Spleen (tissue), 7 donors: ENCODE data around the gene EXOC4.

ENCODE experiments used
- POLR2A ChIP-seq, 3 donors: fragments of 450-650 bp; IDR thresholded peaks; one replicate each; pipeline ENCODE4 v1.5.1; 2017; ENCODE audit warnings: antibody characterized with exemption in 3 of 3, mild to moderate bottlenecking in 1 of 3
- POLR2AphosphoS5 ChIP-seq, 3 donors: sonication (generic); formaldehyde crosslinking; IDR thresholded peaks; one replicate each; pipeline ENCODE4 v1.5.1; 2017; ENCODE audit warnings: antibody characterized with exemption in 3 of 3
- TF ChIP-seq, protein P1 (sequence below), 11 experiments: fragments of 200-600 bp in 7 of 11; fragments of 450-650 bp in 4 of 11; sonication (generic) in 4 of 11; IDR thresholded peaks in 8 of 11; conservative IDR thresholded peaks in 3 of 11; 1 replicate in 7 of 11; 2 replicates in 4 of 11; pipeline versions ENCODE4 v1.4.0 to v1.8.0; 2016 to 2021; ENCODE audit warnings: antibody characterized with exemption in 11 of 11, inconsistent platforms in 4 of 11, mild to moderate bottlenecking in 1 of 11
- donor health status: DM: no; HTN: no; CAD: no; lungs with moderate emphysema.
- donor health status: DM: no; HTN: no; CAD: no.
- donor health status: DM: no; HTN: no; CAD: no.

DNA sequence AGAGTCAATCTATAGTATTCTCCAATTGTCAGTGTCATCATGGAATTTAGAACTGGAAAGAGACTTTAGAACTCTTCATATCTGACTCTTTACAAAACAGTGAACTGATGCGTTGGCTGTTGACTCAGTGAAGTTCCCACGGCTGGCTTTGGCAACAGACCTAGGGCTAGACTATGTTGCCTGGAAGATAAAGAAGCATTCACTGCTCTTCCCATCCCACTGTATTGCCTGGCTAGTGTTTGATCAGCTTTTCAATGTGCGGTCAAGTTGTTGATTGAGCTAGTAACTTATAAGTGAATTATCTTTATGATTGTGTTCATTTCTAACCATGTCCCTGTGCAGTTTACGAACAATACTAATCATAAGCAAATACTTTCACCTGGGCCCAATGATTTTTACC is 508.6 kb downstream of the EXOC4 start:
- TF ChIP-seq, protein P1, sequence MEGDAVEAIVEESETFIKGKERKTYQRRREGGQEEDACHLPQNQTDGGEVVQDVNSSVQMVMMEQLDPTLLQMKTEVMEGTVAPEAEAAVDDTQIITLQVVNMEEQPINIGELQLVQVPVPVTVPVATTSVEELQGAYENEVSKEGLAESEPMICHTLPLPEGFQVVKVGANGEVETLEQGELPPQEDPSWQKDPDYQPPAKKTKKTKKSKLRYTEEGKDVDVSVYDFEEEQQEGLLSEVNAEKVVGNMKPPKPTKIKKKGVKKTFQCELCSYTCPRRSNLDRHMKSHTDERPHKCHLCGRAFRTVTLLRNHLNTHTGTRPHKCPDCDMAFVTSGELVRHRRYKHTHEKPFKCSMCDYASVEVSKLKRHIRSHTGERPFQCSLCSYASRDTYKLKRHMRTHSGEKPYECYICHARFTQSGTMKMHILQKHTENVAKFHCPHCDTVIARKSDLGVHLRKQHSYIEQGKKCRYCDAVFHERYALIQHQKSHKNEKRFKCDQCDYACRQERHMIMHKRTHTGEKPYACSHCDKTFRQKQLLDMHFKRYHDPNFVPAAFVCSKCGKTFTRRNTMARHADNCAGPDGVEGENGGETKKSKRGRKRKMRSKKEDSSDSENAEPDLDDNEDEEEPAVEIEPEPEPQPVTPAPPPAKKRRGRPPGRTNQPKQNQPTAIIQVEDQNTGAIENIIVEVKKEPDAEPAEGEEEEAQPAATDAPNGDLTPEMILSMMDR (IDR thresholded peaks at IDR 0.05 in 8 of 11, conservative IDR thresholded peaks at IDR 0.05 in 3 of 11) = no peak
- TF ChIP-seq POLR2AphosphoS5 (IDR thresholded peaks at IDR 0.05) (no peak), POLR2A (IDR thresholded peaks at IDR 0.05) (no peak)
